ENCODE data around the gene LINC01488.

DNA sequence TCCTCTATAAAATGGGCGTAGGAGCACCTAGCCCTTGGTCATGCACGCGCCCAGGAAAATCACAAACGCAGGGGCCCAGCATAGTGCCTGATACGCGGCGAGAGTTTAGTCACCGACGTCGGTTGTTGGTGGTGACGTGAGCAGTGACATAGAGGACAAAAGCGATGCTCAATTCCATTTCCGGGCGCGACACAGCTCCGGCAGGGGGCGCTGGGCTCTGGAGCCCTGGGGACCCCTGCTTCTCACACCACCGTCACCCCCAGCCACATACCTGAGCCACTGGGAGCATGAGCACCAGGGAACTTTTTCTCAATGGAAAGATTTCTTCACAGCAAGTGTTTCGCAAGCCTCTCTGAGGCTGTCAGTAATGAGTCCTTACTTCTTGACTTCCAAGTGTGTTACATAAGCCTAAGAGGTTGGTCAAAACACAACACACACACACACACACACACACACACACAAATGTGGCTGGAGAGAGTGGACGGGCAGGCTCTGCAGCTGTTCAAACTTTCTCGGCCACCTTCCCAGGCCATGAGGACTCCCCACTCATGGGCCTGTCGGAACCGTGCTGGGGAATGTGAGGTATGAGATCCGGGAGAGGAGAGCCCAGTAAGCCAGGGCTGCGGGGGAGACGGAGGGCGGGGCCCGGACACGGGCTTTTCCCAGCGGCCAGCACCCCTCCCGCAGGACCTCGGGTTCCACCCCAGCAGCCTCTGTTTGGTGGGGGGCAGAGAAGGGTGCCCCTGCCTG is 36.9 kb upstream of the LINC01488 start:
- TF ChIP-seq POLR2A (IDR thresholded peaks at IDR 0.05; ENCODE audit: borderline replicate concordance, extremely low read depth, insufficient read depth, insufficient read length) (no peak), EZH2phosphoT487 (IDR thresholded peaks at IDR 0.05; ENCODE audit: borderline replicate concordance) (no peak), RAD21 (IDR thresholded peaks at IDR 0.05; ENCODE audit: low read depth) (no peak), POLR2AphosphoS5 (IDR thresholded peaks at IDR 0.05; ENCODE audit: low read depth, low read length) (no peak), TCF7L2 (IDR thresholded peaks at IDR 0.05; ENCODE audit: borderline replicate concordance, extremely low read depth, insufficient read depth, insufficient read length) (no peak), MAX (IDR thresholded peaks at IDR 0.05) (no peak), EZH2 (IDR thresholded peaks at IDR 0.05) (no peak), CBX3 (IDR thresholded peaks at IDR 0.05; ENCODE audit: low read depth) (no peak), YY1 (IDR thresholded peaks at IDR 0.05; ENCODE audit: extremely low read depth, insufficient replicate concordance, low read depth, low read length) (no peak), SP1 (IDR thresholded peaks at IDR 0.05; ENCODE audit: low read depth) (no peak), SRF (IDR thresholded peaks at IDR 0.05; ENCODE audit: low read depth) (no peak), ZNF274 (IDR thresholded peaks at IDR 0.05; ENCODE audit: low read depth, low read length) (no peak), EGR1 (IDR thresholded peaks at IDR 0.05; ENCODE audit: low read depth) (no peak)
- TF ChIP-seq, protein P1, sequence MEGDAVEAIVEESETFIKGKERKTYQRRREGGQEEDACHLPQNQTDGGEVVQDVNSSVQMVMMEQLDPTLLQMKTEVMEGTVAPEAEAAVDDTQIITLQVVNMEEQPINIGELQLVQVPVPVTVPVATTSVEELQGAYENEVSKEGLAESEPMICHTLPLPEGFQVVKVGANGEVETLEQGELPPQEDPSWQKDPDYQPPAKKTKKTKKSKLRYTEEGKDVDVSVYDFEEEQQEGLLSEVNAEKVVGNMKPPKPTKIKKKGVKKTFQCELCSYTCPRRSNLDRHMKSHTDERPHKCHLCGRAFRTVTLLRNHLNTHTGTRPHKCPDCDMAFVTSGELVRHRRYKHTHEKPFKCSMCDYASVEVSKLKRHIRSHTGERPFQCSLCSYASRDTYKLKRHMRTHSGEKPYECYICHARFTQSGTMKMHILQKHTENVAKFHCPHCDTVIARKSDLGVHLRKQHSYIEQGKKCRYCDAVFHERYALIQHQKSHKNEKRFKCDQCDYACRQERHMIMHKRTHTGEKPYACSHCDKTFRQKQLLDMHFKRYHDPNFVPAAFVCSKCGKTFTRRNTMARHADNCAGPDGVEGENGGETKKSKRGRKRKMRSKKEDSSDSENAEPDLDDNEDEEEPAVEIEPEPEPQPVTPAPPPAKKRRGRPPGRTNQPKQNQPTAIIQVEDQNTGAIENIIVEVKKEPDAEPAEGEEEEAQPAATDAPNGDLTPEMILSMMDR (IDR thresholded peaks at IDR 0.05 in 2 of 3, conservative IDR thresholded peaks at IDR 0.05 in 1 of 3; ENCODE audit: borderline replicate concordance in 1 of 3, insufficient read depth in 1 of 3, low read depth in 2 of 3, low read length in 2 of 3): no peak
